ENCODE measurements around the gene ACBD4.

ACBD4 gene

GRCh38 chr17:45184144-45184543, 48.7 kb downstream of the ACBD4 start:
- TF ChIP-seq Cebpa-rat (IDR thresholded peaks at IDR 0.05) = no peak
- Histone ChIP-seq H3K36me3 (no peaks in the 10 kb centered on the region), H3K4me1 (peaks cover 11% of the 10 kb centered on the region), H3K27me3 (no peaks in the 10 kb centered on the region), H3K4me2 (no peak overlapping the region), H3K9ac (no peak overlapping the region), H3K9me3 (no peaks in the 10 kb centered on the region), H4K20me1 (no peaks in the 10 kb centered on the region), H3K4me3 (no peak overlapping the region), H3K27ac (no peak overlapping the region)

- peaks cover 29% of the 10 kb centered on the region for H3K4me1 ChIP-seq
Measured at GRCh38 chr17:45186801-45187354, 51.4 kb downstream of the ACBD4 start.

GRCh38 chr17:45189009-45189408, 53.5 kb downstream of the ACBD4 start:
- H3K4me2 ChIP-seq = no peak overlapping the region
- H3K9me3 ChIP-seq = no peaks in the 10 kb centered on the region
- H3K27me3 ChIP-seq = no peaks in the 10 kb centered on the region
- no peaks in the 10 kb centered on the region for H3K36me3 ChIP-seq
- H3K4me3 ChIP-seq = no peak overlapping the region
- peaks cover 18% of the 10 kb centered on the region for H3K4me1 ChIP-seq
- no peak overlapping the region for H3K27ac ChIP-seq
- TF ChIP-seq Cebpa-rat (IDR thresholded peaks at IDR 0.05) = no peak
- no peak overlapping the region for H3K9ac ChIP-seq
- no peaks in the 10 kb centered on the region for H4K20me1 ChIP-seq

More at GRCh38 chr17:45186801-45187354, 51.4 kb downstream of the ACBD4 start:
- Histone ChIP-seq H3K4me2 (no peak overlapping the region), H3K27me3 (no peaks in the 10 kb centered on the region), H3K36me3 (no peaks in the 10 kb centered on the region), H3K27ac (no peak overlapping the region), H3K9me3 (no peaks in the 10 kb centered on the region), H3K4me3 (no peak overlapping the region), H4K20me1 (no peaks in the 10 kb centered on the region), H3K9ac (no peak overlapping the region)
- TF ChIP-seq Cebpa-rat (IDR thresholded peaks at IDR 0.05) = no peak

- no peaks in the 10 kb centered on the region for H4K20me1 ChIP-seq
- no peaks in the 10 kb centered on the region for H3K36me3 ChIP-seq
- H3K9ac ChIP-seq = no peak overlapping the region; the same call in 1 of the 2 replicates
- peak overlapping the region; percentile 49 for H3K4me2 ChIP-seq
- H3K4me1 ChIP-seq = peaks cover 18% of the 10 kb centered on the region
- H3K27ac ChIP-seq = no peak overlapping the region
- no peaks in the 10 kb centered on the region for H3K9me3 ChIP-seq
- no peak for TF ChIP-seq Cebpa-rat (IDR thresholded peaks at IDR 0.05)
- no peaks in the 10 kb centered on the region for H3K27me3 ChIP-seq
- no peak overlapping the region for H3K4me3 ChIP-seq
Measured at GRCh38 chr17:45190503-45191255, 55.2 kb downstream of the ACBD4 start.
